Activated B cell treated with CpG ODN at 0.5 μM for 24 hours (primary cell): ENCODE data around the gene DCTPP1. TPM values are rescaled to one million over a fixed set of nuclear protein-coding genes. Genes with fewer than 3 reads are reported as not detected.

ENCODE experiments used
- ATAC-seq: fragments of 200-7000 bp; cut with Tn5 transposase; one replicate; pipeline ENCODE4 v1.10.0; 2021; ENCODE audit warnings: low read depth, mild to moderate bottlenecking, moderate library complexity
- CTCF ChIA-PET: fragments of 350-600 bp; sonication (Branson Sonifier 250); formaldehyde crosslinking; loops from one replicate; lab custom pipeline; 2021; ENCODE audit warnings: antibody characterized with exemption; lab: Charles Lee
- POLR2A ChIA-PET: fragments of 350-600 bp; sonication (Branson Sonifier 250); formaldehyde crosslinking; loops from one replicate; lab custom pipeline; 2021; ENCODE audit warnings: antibody characterized with exemption; lab: Charles Lee
- DNase-seq: peaks from one replicate; pipeline ENCODE4 v3.0.0; 2022
- H3K27ac Mint-ChIP-seq: one replicate; pipeline ENCODE4 v1.8.0; 2020; ENCODE audit warnings: mixed read lengths
- H3K27me3 Mint-ChIP-seq: one replicate; pipeline ENCODE4 v1.8.0; 2021; ENCODE audit warnings: mixed read lengths
- H3K36me3 Mint-ChIP-seq: one replicate; pipeline ENCODE4 v1.8.0; 2021; ENCODE audit warnings: low read depth, mixed read lengths
- H3K4me1 Mint-ChIP-seq: one replicate; pipeline ENCODE4 v1.8.0; 2021; ENCODE audit warnings: mixed read lengths
- H3K4me3 Mint-ChIP-seq: one replicate; pipeline ENCODE4 v1.8.0; 2020; ENCODE audit warnings: mild to moderate bottlenecking, mixed read lengths
- H3K9me3 Mint-ChIP-seq: one replicate; pipeline ENCODE4 v1.8.0; 2020; ENCODE audit warnings: mixed read lengths
- intact Hi-C: fragments of 100-400 bp; cut with micrococcal nuclease; formaldehyde crosslinking; loops from one replicate; pipeline ENCODE4 v1.15.1; 2024
- total RNA-seq: library from RNA; stranded (reverse); gene quantifications from 2 replicates; pipeline ENCODE4 v1.2.3, GENCODE V29; 2022
- TF ChIP-seq, protein P1 (sequence below): fragments of 200-600 bp; IDR thresholded peaks from one replicate; pipeline ENCODE4 v1.8.0; 2022; ENCODE audit warnings: antibody characterized with exemption, mild to moderate bottlenecking

DCTPP1 gene
- total RNA-seq, 1 donor from 2014 or later = 66.7 TPM

DNA sequence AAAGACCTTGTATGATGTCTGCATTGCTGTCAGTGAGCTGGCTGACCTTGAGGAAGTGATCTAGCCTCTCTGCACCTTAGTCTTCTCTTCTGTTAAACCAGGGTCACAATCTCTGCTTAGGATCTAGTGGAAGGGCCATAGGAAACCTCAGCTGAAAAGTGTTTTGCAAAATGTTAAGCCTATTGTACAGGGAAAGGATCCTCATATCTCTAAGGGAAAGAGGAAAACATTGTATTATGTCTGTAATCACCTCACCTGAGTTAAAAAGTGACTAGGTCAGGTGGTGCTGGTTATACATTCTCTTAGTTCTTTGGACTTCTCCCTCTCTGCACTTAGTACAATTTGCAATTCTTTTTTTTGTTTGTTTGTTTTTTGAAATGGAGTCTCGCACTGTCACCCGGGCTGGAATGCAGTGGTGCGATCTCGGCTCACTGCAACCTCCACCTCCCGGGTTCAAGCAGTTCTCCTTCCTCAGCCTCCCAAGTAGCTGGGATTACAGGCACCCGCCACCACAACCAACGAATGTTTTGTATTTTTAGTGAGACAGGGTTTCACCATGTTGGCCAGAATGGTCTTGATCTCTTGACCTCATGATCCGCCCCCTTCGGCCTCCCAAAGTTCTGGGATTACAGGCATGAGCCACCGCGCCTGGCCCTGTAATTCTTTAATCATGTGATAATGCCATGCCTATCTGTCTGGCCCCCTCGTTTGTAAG, 17.8 kb upstream of the DCTPP1 start:
- TF ChIP-seq, protein P1, sequence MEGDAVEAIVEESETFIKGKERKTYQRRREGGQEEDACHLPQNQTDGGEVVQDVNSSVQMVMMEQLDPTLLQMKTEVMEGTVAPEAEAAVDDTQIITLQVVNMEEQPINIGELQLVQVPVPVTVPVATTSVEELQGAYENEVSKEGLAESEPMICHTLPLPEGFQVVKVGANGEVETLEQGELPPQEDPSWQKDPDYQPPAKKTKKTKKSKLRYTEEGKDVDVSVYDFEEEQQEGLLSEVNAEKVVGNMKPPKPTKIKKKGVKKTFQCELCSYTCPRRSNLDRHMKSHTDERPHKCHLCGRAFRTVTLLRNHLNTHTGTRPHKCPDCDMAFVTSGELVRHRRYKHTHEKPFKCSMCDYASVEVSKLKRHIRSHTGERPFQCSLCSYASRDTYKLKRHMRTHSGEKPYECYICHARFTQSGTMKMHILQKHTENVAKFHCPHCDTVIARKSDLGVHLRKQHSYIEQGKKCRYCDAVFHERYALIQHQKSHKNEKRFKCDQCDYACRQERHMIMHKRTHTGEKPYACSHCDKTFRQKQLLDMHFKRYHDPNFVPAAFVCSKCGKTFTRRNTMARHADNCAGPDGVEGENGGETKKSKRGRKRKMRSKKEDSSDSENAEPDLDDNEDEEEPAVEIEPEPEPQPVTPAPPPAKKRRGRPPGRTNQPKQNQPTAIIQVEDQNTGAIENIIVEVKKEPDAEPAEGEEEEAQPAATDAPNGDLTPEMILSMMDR = no peak
- Mint-ChIP-seq H3K9me3 (no peaks in the 10 kb centered on the region), H3K36me3 (peaks cover 27% of the 10 kb centered on the region), H3K27ac (peak overlapping the region; percentile 50), H3K4me3 (no peak overlapping the region), H3K4me1 (peaks cover 58% of the 10 kb centered on the region), H3K27me3 (no peaks in the 10 kb centered on the region)
- ChIA-PET CTCF (interaction anchor here (1.1 to 2.0 kb wide), 3 partner anchors 8 to 88 kb away, joined by 3 to 5 read pairs (median 4); no protein-coding TSS in a partner anchor), POLR2A (interaction anchor here (0.7 to 8.9 kb wide), 7 partner anchors 9 to 214 kb away, joined by 3 to 186 read pairs (median 9); partner anchors contain the start of genes ITGAL and ZNF747)
- intact Hi-C loops = no loop called here
- DNase-seq = no peak
- no peak for ATAC-seq

DNA sequence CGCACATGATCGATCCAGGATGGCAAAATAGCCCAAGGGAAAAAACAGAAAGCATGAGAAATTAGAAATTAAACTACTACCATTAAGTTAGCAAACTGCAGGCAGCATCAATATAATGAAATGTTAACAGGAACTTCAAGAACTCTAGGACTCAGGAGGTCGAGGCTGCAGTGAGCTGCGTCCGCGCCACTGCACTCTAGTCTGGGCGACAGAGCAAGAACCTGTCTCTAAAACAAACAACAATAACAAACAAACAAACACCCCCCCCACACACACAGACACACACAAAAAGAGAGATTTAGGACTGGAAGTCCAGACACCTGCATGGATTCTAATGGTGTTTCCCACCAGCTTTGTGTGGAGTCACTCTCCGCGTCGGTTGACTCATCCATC, 16.4 kb upstream of the DCTPP1 start:
- Mint-ChIP-seq H3K27me3 (no peaks in the 10 kb centered on the region), H3K27ac (peak overlapping the region; percentile 96), H3K4me1 (peaks cover 49% of the 10 kb centered on the region), H3K36me3 (peaks cover 27% of the 10 kb centered on the region), H3K9me3 (no peaks in the 10 kb centered on the region), H3K4me3 (peak overlapping the region; percentile 95)
- TF ChIP-seq, protein P1 = no peak
- intact Hi-C loops = no loop called here
- ATAC-seq (no peak), DNase-seq (no peak)
- ChIA-PET POLR2A (interaction anchor here (0.9 to 8.9 kb wide), 12 partner anchors 10 to 204 kb away, joined by 3 to 186 read pairs (median 8); partner anchors contain the start of genes DCTPP1, ITGAL, PRR14 and ZNF747), CTCF (interaction anchor here (1.6 to 2.1 kb wide), 2 partner anchors 13 to 16 kb away, joined by 6 to 7 read pairs; partner anchors contain the start of gene DCTPP1)

DNA sequence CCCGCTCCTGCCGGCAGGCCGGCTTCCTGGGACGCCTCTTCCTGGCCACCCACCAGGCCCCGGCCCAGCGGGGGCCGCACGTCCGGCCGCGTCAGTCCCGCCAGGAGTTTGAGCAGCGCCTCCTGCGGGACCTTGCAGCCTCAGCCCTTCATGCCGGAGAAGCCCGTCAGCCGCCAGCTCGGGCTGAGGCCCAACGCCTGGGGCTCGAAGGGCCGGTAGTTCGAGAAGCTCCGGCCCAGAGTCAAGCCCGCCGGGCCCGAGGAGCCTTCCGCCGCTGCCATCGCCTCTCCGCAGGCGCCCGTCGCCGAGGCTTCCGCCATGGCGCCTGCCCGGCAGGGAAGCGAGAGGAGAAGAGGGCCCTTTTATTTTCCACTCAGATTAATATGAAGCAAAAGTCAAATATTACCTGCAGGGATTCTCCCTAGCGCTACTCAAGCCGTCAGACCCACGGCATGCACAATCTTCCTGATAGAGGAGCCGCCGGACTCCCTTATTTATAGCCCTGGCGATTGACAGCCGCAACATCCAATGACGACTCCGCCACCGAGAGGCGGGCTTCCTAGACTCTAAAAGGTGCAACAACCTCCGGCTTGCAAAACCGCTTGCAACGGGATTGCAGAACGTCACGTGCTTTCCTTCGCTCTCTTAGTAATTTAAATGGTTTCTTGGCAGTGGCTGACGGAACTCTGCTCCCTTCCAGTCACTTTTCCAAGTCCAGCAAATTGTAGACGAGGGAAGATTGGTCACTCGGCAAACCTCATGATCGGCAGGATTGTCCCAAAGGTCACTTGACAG, 15.8 kb upstream of the DCTPP1 start, which contains the start of gene SEPHS2:
Gene SEPHS2 (minus strand): TSS at position 467 of the 795 bp plus-strand sequence. CDS start 147 bp downstream, at position 320.
- Mint-ChIP-seq H3K27me3 (no peaks in the 10 kb centered on the region), H3K4me1 (peaks cover 45% of the 10 kb centered on the region), H3K27ac (peak within 1 kb of the TSS; percentile 96), H3K4me3 (peak within 1 kb of the TSS; percentile 95), H3K9me3 (no peaks in the 10 kb centered on the region), H3K36me3 (peaks cover 27% of the 10 kb centered on the region)
- ChIA-PET CTCF (interaction anchor here (0.6 to 2.1 kb wide), 4 partner anchors 13 to 83 kb away, joined by 3 to 7 read pairs (median 4); partner anchors contain the start of gene DCTPP1), POLR2A (interaction anchor here (0.7 to 8.9 kb wide), 17 partner anchors 11 to 213 kb away, joined by 3 to 186 read pairs (median 6); partner anchors contain the start of genes DCTPP1, ITGAL, PRR14 and ZNF688)
- intact Hi-C loops = loop anchor here (1.0 kb wide), 3 partner anchors 15 to 82 kb away; partner anchors contain the start of gene DCTPP1
- ATAC-seq = peak; percentile 96
- DNase-seq = peak; percentile 87
- TF ChIP-seq, protein P1 = no peak

DNA sequence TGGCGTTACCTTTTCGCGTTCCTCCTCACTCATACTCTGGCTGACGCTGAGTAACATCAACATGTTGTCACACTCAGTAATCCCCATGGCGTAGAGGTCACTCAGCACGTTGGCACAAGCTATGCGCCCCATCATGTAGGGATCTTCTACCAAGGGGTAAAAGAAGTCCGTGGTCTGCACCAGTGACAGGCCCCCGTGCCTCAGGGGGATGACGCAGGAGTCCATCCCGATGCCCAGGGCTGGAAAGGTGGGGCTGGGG, 15.2 kb upstream of the DCTPP1 start:
- ATAC-seq (no peak), DNase-seq (no peak)
- Mint-ChIP-seq H3K27me3 (no peaks in the 10 kb centered on the region), H3K9me3 (no peaks in the 10 kb centered on the region), H3K27ac (peak overlapping the region; percentile 56), H3K4me1 (peaks cover 45% of the 10 kb centered on the region), H3K4me3 (peak overlapping the region; percentile 95), H3K36me3 (peaks cover 27% of the 10 kb centered on the region)
- intact Hi-C loops = loop anchor here (1.0 kb wide), 3 partner anchors 15 to 82 kb away; partner anchors contain the start of gene DCTPP1
- POLR2A ChIA-PET = interaction anchor here (0.7 to 8.9 kb wide), 14 partner anchors 12 to 214 kb away, joined by 3 to 186 read pairs (median 6); partner anchors contain the start of genes DCTPP1, ITGAL, PRR14 and ZNF688
- TF ChIP-seq, protein P1 = no peak
- CTCF ChIA-PET = interaction anchor here (0.6 to 2.1 kb wide), 3 partner anchors 14 to 83 kb away, joined by 3 to 7 read pairs (median 3); no protein-coding TSS in a partner anchor
